Heart right ventricle (tissue), 16 donors: ENCODE measurements around the gene EVI5L. TPM values are rescaled to one million over a fixed set of nuclear protein-coding genes. Genes with fewer than 3 reads are reported as not detected.

Experiments
- ATAC-seq, 8 donors: fragments of 200-7000 bp; cut with Tn5 transposase; one replicate each; pipeline ENCODE4 v1.9.1; 2020; ENCODE audit warnings: mild to moderate bottlenecking in 8 of 8, moderate library complexity in 8 of 8, moderate number of reproducible peaks in 1 of 8
- DNase-seq, 2 donors: peaks; one replicate each; pipeline ENCODE4 v3.0.0-alpha.2; 2020
- H3K27ac ChIP-seq, 10 donors: fragments of 200-600 bp; sonication (generic) in 2 of 10; one replicate each; pipeline versions ENCODE4 v1.5.0 to v1.8.0; 2020 to 2022; ENCODE audit warnings: mild to moderate bottlenecking in 3 of 10
- H3K27me3 ChIP-seq, 7 donors: fragments of 200-600 bp; one replicate each; pipeline ENCODE4 v1.8.0; 2021 to 2022; ENCODE audit warnings: mild to moderate bottlenecking in 2 of 7
- H3K36me3 ChIP-seq, 9 donors: fragments of 200-600 bp; sonication (generic) in 1 of 9; one replicate each; pipeline versions ENCODE4 v1.5.0 to v1.8.0; 2020 to 2022; ENCODE audit warnings: mild to moderate bottlenecking in 2 of 9
- H3K4me1 ChIP-seq, 9 donors: fragments of 200-600 bp; sonication (generic) in 1 of 9; one replicate each; pipeline versions ENCODE4 v1.5.0 to v1.8.0; 2020 to 2022; ENCODE audit warnings: mild to moderate bottlenecking in 4 of 9
- H3K4me3 ChIP-seq, 10 donors: fragments of 200-600 bp; sonication (generic) in 2 of 10; one replicate each; pipeline versions ENCODE4 v1.5.0 to v1.8.0; 2020 to 2022; ENCODE audit warnings: mild to moderate bottlenecking in 7 of 10, moderate library complexity in 2 of 10
- H3K9me3 ChIP-seq, 11 donors: fragments of 200-600 bp in 10 of 11; sonication (generic) in 2 of 11; one replicate each; pipeline versions ENCODE4 v1.5.0 to v1.8.0; 2013 to 2022; ENCODE audit warnings: mild to moderate bottlenecking in 2 of 11, control low read depth in 1 of 11, moderate library complexity in 1 of 11
- CTCF ChIP-seq, 9 donors: fragments of 200-600 bp; sonication (generic) in 2 of 9; IDR thresholded peaks; one replicate each; pipeline versions ENCODE4 v1.5.0 to v1.8.0; 2021 to 2022; ENCODE audit warnings: antibody characterized with exemption in 9 of 9, mild to moderate bottlenecking in 5 of 9, moderate library complexity in 1 of 9
- WGBS, 2 donors: extraction: QIAGEN DNeasy Blood & Tissue Kit; methylation state at CpG; one replicate each; pipeline ENCODE4 v1.1.7; 2013; ENCODE audit warnings: inconsistent platforms in 1 of 2; 5-methylcytosine and 5-hydroxymethylcytosine counted together
- intact Hi-C, 10 donors: fragments of 100-400 bp; cut with DNase I; formaldehyde crosslinking; loops; one replicate each; pipeline versions ENCODE4 v1.11.1 to v1.14.2; 2022
- polyA plus RNA-seq, 2 donors: library from polyadenylated mRNA; stranded (reverse); fragments of 200-250 nt; gene quantifications; one replicate each; pipeline ENCODE4 v1.2.3, GENCODE V29; 2013
- total RNA-seq, 10 donors: library from RNA; stranded (reverse); fragmentation: NEBNext Ultra II Directional in 3 of 10; extraction: Animal tissue kit (Norgen Biotek cat#: 25700) in 3 of 10; gene quantifications; one replicate each; pipeline versions ENCODE4 v1.2.1 to v1.2.4, GENCODE V29; 2021 to 2023
- donor health status: Arrhythmogenic right ventricular cardiomyopathy.
- donor health status: ischemic (EF 13 %, LVEDD 7.1; RV severe dilation, severe dysfunction).
- donor health status: healthy with polysubstance abuse.
- donor health status: DM: no; HTN: yes; CAD: no.
- donor health status: DM: no; HTN: no; CAD: no.
- donor health status: ischemic (EF 25% LVEDD 6.9; RV normal size, moderate dysfunction).
- donor health status: ischemic (EF 25% LVEDD 5.7; RV mildly dilated, moderate dysfunction).
- donor health status: healthy.
- donor health status: DM: yes; HTN: yes; CAD: no.
- donor health status: Ischemic cardiomyopathy.
- donor health status: ischemic (EF 35%, LVEDD 5.7; RV mildly dilated, moderate dysfunction).
- donor health status: nonischemic (EF 11% LVEDD 7.7; RV severe dilation, severe dysfunction).
- donor health status: DM: yes; HTN: yes; CAD: no.
- donor health status: PGD.
- donor health status: ischemic (EF 29% LVEDD 5.4; RV normal size, mild dysfunction).
- donor health status: nonischemic (EF 23%, LVEDD 6.1; RV moderate dilation, normal function).

The EVI5L gene
- total and polyA plus RNA-seq, 12 donors: 12.9 to 26.3 (median 20.3) TPM

DNA sequence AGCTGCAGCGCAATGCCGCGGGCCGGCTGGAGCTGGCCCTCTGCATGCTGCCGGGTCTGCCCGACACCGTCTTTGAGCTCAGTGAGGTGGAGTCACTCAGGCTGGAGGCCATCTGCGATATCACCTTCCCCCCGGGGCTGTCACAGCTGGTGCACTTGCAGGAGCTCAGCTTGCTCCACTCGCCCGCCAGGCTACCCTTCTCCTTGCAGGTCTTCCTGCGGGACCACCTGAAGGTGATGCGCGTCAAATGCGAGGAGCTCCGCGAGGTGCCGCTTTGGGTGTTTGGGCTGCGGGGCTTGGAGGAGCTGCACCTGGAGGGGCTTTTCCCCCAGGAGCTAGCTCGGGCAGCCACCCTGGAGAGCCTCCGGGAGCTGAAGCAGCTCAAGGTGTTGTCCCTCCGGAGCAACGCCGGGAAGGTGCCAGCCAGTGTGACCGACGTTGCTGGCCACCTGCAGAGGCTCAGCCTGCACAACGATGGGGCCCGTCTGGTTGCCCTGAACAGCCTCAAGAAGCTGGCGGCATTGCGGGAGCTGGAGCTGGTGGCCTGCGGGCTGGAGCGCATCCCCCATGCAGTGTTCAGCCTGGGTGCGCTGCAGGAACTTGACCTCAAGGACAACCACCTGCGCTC, 69.8 kb downstream of the EVI5L start:
- no peak for DNase-seq
- Histone ChIP-seq H3K36me3 (no peaks in the 10 kb centered on the region), H3K4me1 (peaks cover 8 to 18% (median 15%) of the 10 kb centered on the region in 9 donors)

GRCh38 chr19:7900401-7900870, 70.4 kb downstream of the EVI5L start:
- Histone ChIP-seq H3K4me1 (peaks cover 13 to 23% (median 20%) of the 10 kb centered on the region in 9 donors), H3K27ac (no peak overlapping the region), H3K4me3 (no peak overlapping the region), H3K9me3 (no peaks in the 10 kb centered on the region), H3K27me3 (peaks cover 0 to 5% (median 0%) of the 10 kb centered on the region in 7 donors), H3K36me3 (peaks cover 0 to 2% (median 0%) of the 10 kb centered on the region in 9 donors)
- DNase-seq: no peak
- ATAC-seq: no peak
- TF ChIP-seq CTCF (IDR thresholded peaks at IDR 0.05): no peak
- 81 to 91% methylated on average over 21 of the region's 21 CpGs for WGBS, 2 donors
- intact Hi-C loops: loop anchor here in 1 of 10 donors (5.0 kb wide), 1 partner anchor 48 kb away; no protein-coding TSS in a partner anchor

More for the DNA sequence above, 69.8 kb downstream of the EVI5L start:
- Histone ChIP-seq H3K4me3 (no peak overlapping the region), H3K27me3 (peaks cover 0 to 8% (median 4%) of the 10 kb centered on the region in 7 donors), H3K9me3 (no peaks in the 10 kb centered on the region), H3K27ac (no peak overlapping the region)
- no peak for TF ChIP-seq CTCF (IDR thresholded peaks at IDR 0.05)
- intact Hi-C loops: loop anchor here in 1 of 10 donors (5.0 kb wide), 1 partner anchor 48 kb away; no protein-coding TSS in a partner anchor
- no peak for ATAC-seq
- 84 to 87% methylated on average over 34 of the region's 34 CpGs for WGBS, 2 donors

DNA sequence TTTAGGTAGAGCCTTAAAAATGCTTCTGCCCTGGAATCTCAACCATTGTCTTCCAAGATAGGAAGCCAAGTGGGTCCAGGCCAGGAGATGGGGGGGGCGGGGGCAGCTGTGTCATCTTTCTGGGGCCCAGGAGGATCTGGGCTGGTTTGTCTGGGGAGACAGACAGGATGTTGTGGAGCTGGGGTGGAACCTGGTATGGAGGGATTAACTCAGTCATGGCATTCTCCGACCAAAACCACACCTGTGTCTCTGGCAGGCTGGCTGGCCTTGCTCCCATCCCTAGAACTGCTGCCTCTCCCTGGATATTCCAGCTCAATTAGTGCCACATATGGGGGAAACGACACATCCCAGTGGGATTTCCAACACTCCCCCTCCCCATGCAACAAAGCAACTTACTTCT, 70.9 kb downstream of the EVI5L start:
- no peak for ATAC-seq
- Histone ChIP-seq H3K4me1 (peaks cover 14 to 28% (median 24%) of the 10 kb centered on the region in 9 donors), H3K4me3 (no peak overlapping the region), H3K36me3 (peaks cover 0 to 7% (median 0%) of the 10 kb centered on the region in 9 donors), H3K9me3 (no peaks in the 10 kb centered on the region), H3K27ac (no peak overlapping the region), H3K27me3 (peaks cover 0 to 5% (median 0%) of the 10 kb centered on the region in 7 donors)
- TF ChIP-seq CTCF (IDR thresholded peaks at IDR 0.05): no peak
- intact Hi-C loops: loop anchor here in 1 of 10 donors (5.0 kb wide), 1 partner anchor 49 kb away; no protein-coding TSS in a partner anchor
- DNase-seq: no peak
- 77 to 79% methylated on average over 3 of the region's 3 CpGs for WGBS, 2 donors

DNA sequence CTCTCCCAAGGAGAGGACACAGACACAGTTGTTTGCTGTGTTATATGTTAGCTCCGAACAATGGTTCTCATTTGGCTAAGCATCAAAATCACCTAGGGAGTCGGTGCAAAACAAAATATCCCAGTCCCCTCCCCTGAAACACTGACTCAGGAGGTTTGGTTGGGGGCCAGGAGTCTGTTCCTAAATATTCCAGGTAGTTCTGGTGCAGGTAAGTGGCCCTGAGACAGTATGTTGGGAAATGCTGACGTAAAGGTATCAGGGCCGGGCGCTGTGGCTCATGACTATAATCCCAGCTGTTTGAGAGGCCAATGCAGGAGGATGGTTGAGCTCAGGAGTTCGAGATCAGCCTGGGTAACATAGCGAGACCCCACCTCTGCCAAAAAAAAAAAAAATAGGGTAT, 71.3 kb downstream of the EVI5L start:
- Histone ChIP-seq H3K9me3 (no peaks in the 10 kb centered on the region), H3K27me3 (peaks cover 0 to 5% (median 0%) of the 10 kb centered on the region in 7 donors), H3K27ac (no peak overlapping the region), H3K36me3 (peaks cover 0 to 11% (median 0%) of the 10 kb centered on the region in 9 donors), H3K4me3 (no peak overlapping the region), H3K4me1 (peaks cover 14 to 32% (median 25%) of the 10 kb centered on the region in 9 donors)
- ATAC-seq (no peak), DNase-seq (no peak)
- intact Hi-C loops: loop anchor here in 1 of 10 donors (5.0 kb wide), 1 partner anchor 49 kb away; no protein-coding TSS in a partner anchor
- 91 to 94% methylated on average over 7 of the region's 7 CpGs for WGBS, 2 donors
- TF ChIP-seq CTCF (IDR thresholded peaks at IDR 0.05): no peak
